Hepatocyte (in vitro differentiated cells): Measurements from ENCODE around the gene NHSL2. TPM values are rescaled to one million over a fixed set of nuclear protein-coding genes. Genes with fewer than 3 reads are reported as not detected.

ENCODE experiments used
- DNase-seq: peaks from one replicate; pipeline ENCODE4 v3.0.0-alpha.2; 2016; ENCODE audit warnings: low spot score
- H2AFZ ChIP-seq: fragments of 200-600 bp; sonication (generic); 2 replicates; pipeline ENCODE4 v1.6.0; 2016; ENCODE audit warnings: antibody characterized with exemption, mild to moderate bottlenecking
- H3K27ac ChIP-seq: fragments of 200-600 bp; sonication (generic); 2 replicates; pipeline ENCODE4 v1.5.1; 2016; ENCODE audit warnings: mild to moderate bottlenecking
- H3K27me3 ChIP-seq: fragments of 200-600 bp; sonication (generic); 2 replicates; pipeline ENCODE4 v1.6.1; 2016
- H3K36me3 ChIP-seq: fragments of 200-600 bp; sonication (generic); replicated peaks from 2 replicates; pipeline ENCODE4 v1.5.1; 2016; ENCODE audit warnings: low read depth; ENCODE audit not compliant: insufficient read depth
- H3K4me1 ChIP-seq: fragments of 200-600 bp; sonication (generic); 2 replicates; pipeline ENCODE4 v1.5.1; 2016; ENCODE audit warnings: mild to moderate bottlenecking, moderate library complexity; ENCODE audit not compliant: insufficient read depth
- H3K4me2 ChIP-seq: fragments of 200-600 bp; sonication (generic); 2 replicates; pipeline ENCODE4 v1.6.0; 2016
- H3K4me3 ChIP-seq: fragments of 200-600 bp; sonication (generic); 2 replicates; pipeline ENCODE4 v1.5.1; 2016; ENCODE audit warnings: mild to moderate bottlenecking
- H3K79me2 ChIP-seq: fragments of 200-600 bp; sonication (generic); 2 replicates; pipeline ENCODE4 v1.6.0; 2017; ENCODE audit warnings: mild to moderate bottlenecking
- H3K9me2 ChIP-seq: fragments of 200-600 bp; sonication (generic); replicated peaks from 2 replicates; pipeline ENCODE4 v1.6.0; 2017; ENCODE audit warnings: mild to moderate bottlenecking; ENCODE audit not compliant: insufficient read depth
- H3K9me3 ChIP-seq: fragments of 200-600 bp; sonication (generic); 2 replicates; pipeline ENCODE4 v1.5.1; 2016; ENCODE audit warnings: low read depth, mild to moderate bottlenecking
- H4K20me1 ChIP-seq: fragments of 200-600 bp; sonication (generic); 2 replicates; pipeline ENCODE4 v1.6.0; 2016; ENCODE audit warnings: mild to moderate bottlenecking; ENCODE audit not compliant: insufficient read depth, poor library complexity, severe bottlenecking
- EZH2 ChIP-seq: fragments of 200-600 bp; sonication (generic); IDR thresholded peaks from 2 replicates; pipeline ENCODE4 v1.6.1; 2016; ENCODE audit warnings: antibody characterized with exemption, mild to moderate bottlenecking, borderline replicate concordance
- EZH2phosphoT487 ChIP-seq: fragments of 200-600 bp; sonication (generic); IDR thresholded peaks from one replicate; pipeline ENCODE4 v1.6.1; 2018; ENCODE audit warnings: antibody characterized with exemption, mild to moderate bottlenecking, low read depth, moderate library complexity; ENCODE audit not compliant: unreplicated experiment, severe bottlenecking
- WGBS: methylation state at CpG from one replicate; pipeline ENCODE4 v1.1.6; 2016; ENCODE audit warnings: low lambda C conversion rate; ENCODE audit errors: missing lambda C conversion rate; 5-methylcytosine and 5-hydroxymethylcytosine counted together
- polyA plus RNA-seq: library from polyadenylated mRNA; unstranded; fragments of >200 nt; fragmentation: Nextera tagmentation; extraction: Ambion mirVana; gene quantifications from 2 replicates; pipeline ENCODE4 v1.2.1, GENCODE V29; 2016
- total RNA-seq: library from RNA; depleted of rRNA; stranded (reverse); fragments of >200 nt; gene quantifications from 2 replicates; pipeline ENCODE4 v1.2.3, GENCODE V29; 2014
- TF ChIP-seq, protein P1 (sequence below): fragments of 200-600 bp; sonication (generic); IDR thresholded peaks from 2 replicates; pipeline ENCODE4 v1.5.1; 2016; ENCODE audit warnings: antibody characterized with exemption, mild to moderate bottlenecking; ENCODE audit not compliant: poor library complexity

Gene NHSL2
- total and polyA plus RNA-seq, 2 experiments from 2014 or later, result 2.3 to 3.2 TPM

DNA sequence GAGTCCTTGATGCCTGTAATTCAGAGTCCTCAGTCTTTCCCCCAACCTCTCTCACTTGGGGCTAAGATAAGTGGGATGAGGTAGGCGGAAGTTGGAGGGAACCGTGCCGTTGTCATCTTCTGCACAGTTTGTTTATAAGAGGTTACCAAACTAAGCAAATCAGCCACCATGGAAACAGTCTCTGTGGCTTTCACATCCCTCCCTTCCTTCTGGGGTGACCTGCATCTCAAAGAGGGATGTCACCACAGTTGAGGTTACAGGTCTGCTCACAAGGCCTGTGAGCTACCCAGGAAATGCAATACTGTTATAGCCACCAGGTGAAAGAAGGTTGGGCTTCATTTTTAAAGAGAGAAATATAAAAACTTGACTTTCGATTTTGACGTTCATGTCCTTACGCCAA is 194.8 kb downstream of the NHSL2 start:
- Histone ChIP-seq H3K9me3 (no peaks in the 10 kb centered on the region), H3K27ac (no peak overlapping the region), H4K20me1 (no peaks in the 10 kb centered on the region), H3K36me3 (no peaks in the 10 kb centered on the region), H3K79me2 (no peaks in the 10 kb centered on the region), H3K27me3 (no peaks in the 10 kb centered on the region), H3K9me2 (no peaks in the 10 kb centered on the region), H3K4me1 (no peaks in the 10 kb centered on the region), H3K4me3 (no peak overlapping the region), H3K4me2 (no peak overlapping the region), H2AFZ (no peak overlapping the region)
- TF ChIP-seq EZH2, result no peak
- no peak for TF ChIP-seq EZH2phosphoT487
- TF ChIP-seq, protein P1, sequence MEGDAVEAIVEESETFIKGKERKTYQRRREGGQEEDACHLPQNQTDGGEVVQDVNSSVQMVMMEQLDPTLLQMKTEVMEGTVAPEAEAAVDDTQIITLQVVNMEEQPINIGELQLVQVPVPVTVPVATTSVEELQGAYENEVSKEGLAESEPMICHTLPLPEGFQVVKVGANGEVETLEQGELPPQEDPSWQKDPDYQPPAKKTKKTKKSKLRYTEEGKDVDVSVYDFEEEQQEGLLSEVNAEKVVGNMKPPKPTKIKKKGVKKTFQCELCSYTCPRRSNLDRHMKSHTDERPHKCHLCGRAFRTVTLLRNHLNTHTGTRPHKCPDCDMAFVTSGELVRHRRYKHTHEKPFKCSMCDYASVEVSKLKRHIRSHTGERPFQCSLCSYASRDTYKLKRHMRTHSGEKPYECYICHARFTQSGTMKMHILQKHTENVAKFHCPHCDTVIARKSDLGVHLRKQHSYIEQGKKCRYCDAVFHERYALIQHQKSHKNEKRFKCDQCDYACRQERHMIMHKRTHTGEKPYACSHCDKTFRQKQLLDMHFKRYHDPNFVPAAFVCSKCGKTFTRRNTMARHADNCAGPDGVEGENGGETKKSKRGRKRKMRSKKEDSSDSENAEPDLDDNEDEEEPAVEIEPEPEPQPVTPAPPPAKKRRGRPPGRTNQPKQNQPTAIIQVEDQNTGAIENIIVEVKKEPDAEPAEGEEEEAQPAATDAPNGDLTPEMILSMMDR, result no peak
- DNase-seq, result no peak
- 95% methylated on average over 6 of the region's 6 CpGs for WGBS

DNA sequence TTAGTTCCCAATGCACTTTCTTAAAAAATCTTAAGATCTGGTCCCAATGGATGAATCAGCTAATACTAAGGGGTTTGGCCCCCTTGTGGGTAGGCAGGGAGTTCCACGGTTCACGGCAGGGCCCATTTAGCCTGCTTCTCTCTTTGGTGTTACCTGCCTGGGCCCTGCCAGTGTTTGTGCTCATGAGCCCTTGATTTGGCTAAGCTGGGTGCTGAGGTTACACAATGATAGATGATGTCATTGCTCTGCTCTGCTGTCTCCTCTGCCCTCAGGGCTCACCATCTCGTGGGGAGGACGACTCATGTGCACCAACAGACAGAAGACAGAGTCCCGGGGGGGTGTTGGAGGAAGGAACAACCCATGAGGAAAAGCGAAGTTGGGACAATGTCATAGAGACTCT is 196.7 kb downstream of the NHSL2 start:
- 69% methylated on average over 6 of the region's 6 CpGs for WGBS

DNA sequence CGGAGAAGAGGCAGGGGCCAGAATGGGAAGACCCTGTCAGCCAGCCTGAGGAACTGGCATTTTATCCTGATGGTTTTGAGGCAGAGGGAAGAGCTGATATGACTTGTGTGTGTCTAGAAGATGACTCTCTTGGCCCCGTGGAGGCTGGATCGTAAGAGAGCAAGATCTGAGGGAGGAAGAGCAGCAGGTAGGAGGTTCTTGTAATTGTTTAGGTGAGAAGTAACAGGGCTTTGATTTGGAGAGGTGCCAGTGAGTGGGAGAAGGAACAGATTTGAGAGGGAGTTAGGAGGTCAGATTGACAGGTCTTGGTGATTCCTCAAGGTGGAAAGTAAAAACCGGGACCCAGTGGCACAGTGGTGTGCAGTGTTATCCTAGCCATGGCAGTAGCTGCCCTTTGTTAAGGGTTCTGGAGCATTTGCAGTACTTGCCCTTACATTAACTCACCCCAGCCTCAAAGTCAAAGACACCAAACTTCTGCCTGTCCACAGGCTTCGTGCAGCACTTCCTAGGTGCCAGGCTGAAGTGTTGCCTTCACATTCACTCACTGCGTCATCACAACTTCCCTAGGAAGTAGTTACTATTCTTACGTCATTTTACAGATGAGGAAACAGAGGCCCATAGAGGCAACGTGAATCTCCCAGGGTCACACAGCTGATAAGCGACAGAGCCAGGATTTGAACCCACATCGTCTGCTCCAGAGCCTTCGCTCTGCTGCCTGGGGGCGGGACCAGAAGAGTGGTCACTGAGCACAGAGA is 197.4 kb downstream of the NHSL2 start:
- Histone ChIP-seq H2AFZ (no peak overlapping the region), H3K4me1 (no peaks in the 10 kb centered on the region)

More for the DNA sequence above, 196.7 kb downstream of the NHSL2 start:
- Histone ChIP-seq H3K79me2 (no peaks in the 10 kb centered on the region), H3K4me3 (no peak overlapping the region), H3K27me3 (no peaks in the 10 kb centered on the region), H3K4me1 (no peaks in the 10 kb centered on the region), H3K9me3 (no peaks in the 10 kb centered on the region), H3K27ac (no peak overlapping the region), H3K9me2 (no peaks in the 10 kb centered on the region), H3K4me2 (no peak overlapping the region), H2AFZ (no peak overlapping the region), H3K36me3 (no peaks in the 10 kb centered on the region), H4K20me1 (no peaks in the 10 kb centered on the region)
- DNase-seq, result no peak
- TF ChIP-seq EZH2 (no peak), EZH2phosphoT487 (no peak)
- TF ChIP-seq, protein P1, result no peak

More for the DNA sequence above, 197.4 kb downstream of the NHSL2 start:
- Histone ChIP-seq H3K9me2 (no peaks in the 10 kb centered on the region), H3K36me3 (no peaks in the 10 kb centered on the region), H3K9me3 (no peaks in the 10 kb centered on the region), H3K4me2 (no peak overlapping the region), H3K27me3 (no peaks in the 10 kb centered on the region), H4K20me1 (no peaks in the 10 kb centered on the region), H3K4me3 (no peak overlapping the region), H3K27ac (no peak overlapping the region), H3K79me2 (no peaks in the 10 kb centered on the region)
- no peak for TF ChIP-seq EZH2phosphoT487
- no peak for TF ChIP-seq EZH2
- TF ChIP-seq, protein P1, result no peak
- DNase-seq, result no peak
- 87% methylated on average over 12 of the region's 12 CpGs for WGBS
